ENCODE data around the gene PFKFB3.

Gene PFKFB3

DNA sequence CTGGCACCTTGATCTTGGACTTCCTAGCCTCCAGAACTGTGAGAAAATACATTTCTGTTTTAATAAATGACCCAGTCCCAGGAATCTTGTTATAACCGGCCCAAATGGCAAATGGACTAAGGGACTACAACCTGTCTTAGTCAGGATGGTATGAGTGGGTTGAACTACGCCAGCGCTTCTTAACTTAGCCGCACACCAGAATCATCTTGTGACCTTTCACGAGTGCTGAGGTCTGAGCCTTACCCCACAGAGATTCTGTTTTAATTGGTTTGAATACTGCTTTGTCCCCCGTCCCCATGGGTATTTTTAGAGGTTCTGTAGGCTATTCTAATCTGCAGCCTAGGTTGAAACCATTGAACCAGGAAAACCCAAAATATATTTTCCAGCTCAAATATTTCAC lies 48.0 kb downstream of the PFKFB3 start:
- no peaks in the 10 kb centered on the region for H3K36me3 ChIP-seq
- peaks cover 0 to 13% (median 2%) of the 10 kb centered on the region in 4 donors for H3K4me1 ChIP-seq
- DNase-seq: no peak
- H3K9me3 ChIP-seq: no peaks in the 10 kb centered on the region
- H3K4me3 ChIP-seq: no peak overlapping the region
- H3K27ac ChIP-seq: no peak overlapping the region
- H3K27me3 ChIP-seq: no peaks in the 10 kb centered on the region
- TF ChIP-seq, protein P1, sequence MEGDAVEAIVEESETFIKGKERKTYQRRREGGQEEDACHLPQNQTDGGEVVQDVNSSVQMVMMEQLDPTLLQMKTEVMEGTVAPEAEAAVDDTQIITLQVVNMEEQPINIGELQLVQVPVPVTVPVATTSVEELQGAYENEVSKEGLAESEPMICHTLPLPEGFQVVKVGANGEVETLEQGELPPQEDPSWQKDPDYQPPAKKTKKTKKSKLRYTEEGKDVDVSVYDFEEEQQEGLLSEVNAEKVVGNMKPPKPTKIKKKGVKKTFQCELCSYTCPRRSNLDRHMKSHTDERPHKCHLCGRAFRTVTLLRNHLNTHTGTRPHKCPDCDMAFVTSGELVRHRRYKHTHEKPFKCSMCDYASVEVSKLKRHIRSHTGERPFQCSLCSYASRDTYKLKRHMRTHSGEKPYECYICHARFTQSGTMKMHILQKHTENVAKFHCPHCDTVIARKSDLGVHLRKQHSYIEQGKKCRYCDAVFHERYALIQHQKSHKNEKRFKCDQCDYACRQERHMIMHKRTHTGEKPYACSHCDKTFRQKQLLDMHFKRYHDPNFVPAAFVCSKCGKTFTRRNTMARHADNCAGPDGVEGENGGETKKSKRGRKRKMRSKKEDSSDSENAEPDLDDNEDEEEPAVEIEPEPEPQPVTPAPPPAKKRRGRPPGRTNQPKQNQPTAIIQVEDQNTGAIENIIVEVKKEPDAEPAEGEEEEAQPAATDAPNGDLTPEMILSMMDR (IDR thresholded peaks at IDR 0.05): no peak
- intact Hi-C loops (cut with DNase I; ENCODE audit: low total_unique reads): no loop called here

DNA sequence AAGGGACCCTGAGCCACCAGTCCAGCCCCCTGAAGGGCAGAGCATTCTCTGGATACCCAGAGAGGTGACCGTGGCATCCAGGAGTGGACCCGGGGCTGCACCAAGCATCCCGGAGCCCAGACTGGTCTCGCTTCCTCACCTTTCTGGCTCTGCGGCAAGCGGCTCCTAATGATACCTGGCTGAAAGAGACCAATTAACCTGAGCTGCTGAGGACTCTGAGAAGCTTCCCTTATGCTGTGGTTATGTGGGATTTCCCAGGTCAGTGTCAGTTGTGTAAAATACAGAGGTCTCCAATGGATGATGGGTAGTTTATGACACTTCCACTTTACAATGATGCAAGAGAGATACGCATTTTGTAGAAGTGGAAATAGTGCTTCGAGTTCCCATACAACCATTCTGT lies 51.5 kb downstream of the PFKFB3 start:
- TF ChIP-seq, protein P1 (IDR thresholded peaks at IDR 0.05): no peak
- Histone ChIP-seq H3K9me3 (no peaks in the 10 kb centered on the region), H3K27me3 (no peaks in the 10 kb centered on the region), H3K4me1 (no peaks in the 10 kb centered on the region), H3K27ac (no peak overlapping the region), H3K4me3 (no peak overlapping the region), H3K36me3 (no peaks in the 10 kb centered on the region)
- DNase-seq: no peak
- intact Hi-C loops (cut with DNase I; ENCODE audit: low total_unique reads): no loop called here

DNA sequence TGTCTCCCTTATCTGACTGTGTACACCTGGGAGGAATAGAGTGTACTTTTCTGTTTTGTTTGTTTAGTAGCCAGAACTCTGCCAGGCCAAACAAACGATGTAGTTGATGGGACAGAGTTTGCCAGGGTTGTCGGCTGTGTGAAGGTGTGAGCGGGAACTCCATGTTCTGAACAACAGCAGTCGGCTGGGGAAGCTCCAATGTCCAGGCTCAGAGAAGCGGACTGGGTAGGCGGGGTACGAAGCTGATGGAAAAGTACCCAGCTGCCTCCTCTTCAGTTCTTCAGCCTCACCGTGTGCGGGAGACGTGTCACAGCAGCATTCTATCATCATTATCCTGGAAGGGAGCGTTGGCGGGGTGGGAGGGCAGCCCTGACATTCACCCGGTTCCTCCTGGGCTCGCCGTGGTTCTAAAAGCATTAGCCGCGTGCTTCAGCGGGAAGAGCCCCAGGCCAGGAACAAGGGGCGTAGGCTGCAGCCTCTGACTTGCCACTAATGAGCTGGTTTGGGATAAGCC lies 52.9 kb downstream of the PFKFB3 start:
- no peaks in the 10 kb centered on the region for H3K27me3 ChIP-seq
- intact Hi-C loops (cut with DNase I; ENCODE audit: low total_unique reads): no loop called here
- no peaks in the 10 kb centered on the region for H3K9me3 ChIP-seq
- H3K4me3 ChIP-seq: no peak overlapping the region
- H3K36me3 ChIP-seq: no peaks in the 10 kb centered on the region
- no peak overlapping the region for H3K27ac ChIP-seq
- no peaks in the 10 kb centered on the region for H3K4me1 ChIP-seq
- TF ChIP-seq, protein P1 (IDR thresholded peaks at IDR 0.05): no peak
- no peak for DNase-seq

DNA sequence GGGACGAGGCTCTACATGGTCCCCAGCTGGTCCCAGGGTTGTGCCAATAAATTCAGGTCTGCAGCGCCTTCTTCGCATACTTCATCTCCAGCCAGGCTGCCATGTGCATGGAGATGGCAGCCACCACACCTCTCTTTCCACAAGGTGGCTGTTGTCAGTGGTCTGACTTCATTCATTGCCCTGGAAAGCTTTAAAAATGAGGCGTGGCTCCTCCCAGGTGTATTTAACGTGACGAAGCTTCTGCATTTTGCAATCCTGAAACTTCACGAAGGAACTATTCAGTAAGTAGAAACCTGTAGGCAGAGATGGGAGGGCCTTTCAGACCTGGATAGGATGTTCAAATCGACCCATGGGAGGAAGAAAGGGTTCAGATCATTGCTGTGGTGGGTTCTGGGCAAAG lies 53.7 kb downstream of the PFKFB3 start:
- no peak for DNase-seq
- intact Hi-C loops (cut with DNase I; ENCODE audit: low total_unique reads): no loop called here
- no peaks in the 10 kb centered on the region for H3K36me3 ChIP-seq
- H3K4me3 ChIP-seq: no peak overlapping the region
- no peaks in the 10 kb centered on the region for H3K27me3 ChIP-seq
- TF ChIP-seq, protein P1 (IDR thresholded peaks at IDR 0.05): no peak
- H3K4me1 ChIP-seq: no peaks in the 10 kb centered on the region
- no peaks in the 10 kb centered on the region for H3K9me3 ChIP-seq
- H3K27ac ChIP-seq: no peak overlapping the region

DNA sequence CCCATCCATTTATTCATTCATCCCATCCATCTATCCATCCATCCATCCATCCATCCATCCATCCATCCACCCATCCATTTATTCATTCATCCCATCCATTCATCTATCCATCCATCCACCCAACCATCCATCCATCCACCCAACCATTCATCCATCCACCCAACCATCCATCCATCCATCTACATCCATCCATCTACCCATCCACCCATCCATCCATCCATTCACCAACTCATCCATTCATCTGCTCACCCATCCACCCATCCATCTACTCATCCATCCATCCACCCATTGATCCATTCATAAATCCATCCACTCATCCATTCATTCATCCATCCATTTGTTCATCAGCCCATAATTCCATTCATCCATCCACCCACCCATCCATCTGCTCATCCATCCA lies 56.4 kb downstream of the PFKFB3 start:
- H3K4me1 ChIP-seq: no peaks in the 10 kb centered on the region
- no peak overlapping the region for H3K4me3 ChIP-seq
- intact Hi-C loops (cut with DNase I; ENCODE audit: low total_unique reads): no loop called here
- H3K27ac ChIP-seq: no peak overlapping the region
- DNase-seq: no peak
- TF ChIP-seq, protein P1 (IDR thresholded peaks at IDR 0.05): no peak
- H3K9me3 ChIP-seq: no peaks in the 10 kb centered on the region
- no peaks in the 10 kb centered on the region for H3K36me3 ChIP-seq
- no peaks in the 10 kb centered on the region for H3K27me3 ChIP-seq

DNA sequence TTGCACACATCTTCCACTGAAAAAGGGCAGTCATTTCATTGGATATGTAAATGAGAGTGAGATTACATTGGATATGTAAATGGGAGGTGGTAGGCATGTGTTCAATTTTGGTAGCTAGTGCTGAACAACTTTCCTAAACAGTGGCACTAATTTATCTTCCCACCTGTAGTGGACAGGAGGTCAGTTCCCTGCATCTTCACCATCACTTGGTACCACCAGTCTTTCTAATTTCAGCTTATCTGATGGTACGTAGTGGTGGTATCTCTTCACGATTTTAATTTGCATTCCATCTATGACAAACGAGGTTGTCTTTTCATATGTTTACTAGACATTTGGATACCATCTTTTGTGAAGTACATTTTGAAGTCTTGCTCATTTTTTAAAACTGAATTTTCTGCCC lies 58.1 kb downstream of the PFKFB3 start:
- Histone ChIP-seq H3K4me3 (no peak overlapping the region), H3K27me3 (no peaks in the 10 kb centered on the region), H3K9me3 (no peaks in the 10 kb centered on the region), H3K36me3 (no peaks in the 10 kb centered on the region), H3K27ac (no peak overlapping the region), H3K4me1 (no peaks in the 10 kb centered on the region)
- TF ChIP-seq, protein P1 (IDR thresholded peaks at IDR 0.05): no peak
- DNase-seq: no peak
- intact Hi-C loops (cut with DNase I; ENCODE audit: low total_unique reads): no loop called here

All from tibial artery (tissue), 4 donors.